GM21447 (cell line): Measurements from ENCODE around the gene ABAT.
"Not testable (repeated sequence)": the region's sequence is repeated elsewhere in the genome, so short reads cannot be mapped to it uniquely, and the experiment has no call there.

Source experiments
- ATAC-seq: cut with Tn5 transposase; IDR thresholded peaks from one replicate; pipeline ENCODE4 v1.9.1; 2021; ENCODE audit not compliant: unreplicated experiment

ABAT gene

DNA sequence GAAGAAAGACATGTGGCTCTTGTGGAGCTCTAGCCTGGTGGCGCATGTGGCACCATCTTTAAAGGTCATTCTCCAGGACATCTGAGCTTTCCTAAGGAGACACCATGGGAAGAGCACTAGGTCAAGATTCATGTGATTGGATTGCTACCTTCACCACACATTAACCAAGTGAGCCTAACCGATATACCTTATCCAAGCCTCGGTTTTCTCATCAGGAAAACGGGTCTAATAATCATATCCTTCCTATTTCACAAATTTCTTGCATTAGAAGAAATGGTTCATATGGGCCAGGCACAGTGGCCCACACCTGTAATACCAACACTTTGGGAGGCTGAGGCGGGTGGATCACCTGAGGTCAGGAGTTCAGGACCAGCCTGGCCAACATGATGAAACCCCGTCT, 64.7 kb downstream of the ABAT start:
- no peak for ATAC-seq

DNA sequence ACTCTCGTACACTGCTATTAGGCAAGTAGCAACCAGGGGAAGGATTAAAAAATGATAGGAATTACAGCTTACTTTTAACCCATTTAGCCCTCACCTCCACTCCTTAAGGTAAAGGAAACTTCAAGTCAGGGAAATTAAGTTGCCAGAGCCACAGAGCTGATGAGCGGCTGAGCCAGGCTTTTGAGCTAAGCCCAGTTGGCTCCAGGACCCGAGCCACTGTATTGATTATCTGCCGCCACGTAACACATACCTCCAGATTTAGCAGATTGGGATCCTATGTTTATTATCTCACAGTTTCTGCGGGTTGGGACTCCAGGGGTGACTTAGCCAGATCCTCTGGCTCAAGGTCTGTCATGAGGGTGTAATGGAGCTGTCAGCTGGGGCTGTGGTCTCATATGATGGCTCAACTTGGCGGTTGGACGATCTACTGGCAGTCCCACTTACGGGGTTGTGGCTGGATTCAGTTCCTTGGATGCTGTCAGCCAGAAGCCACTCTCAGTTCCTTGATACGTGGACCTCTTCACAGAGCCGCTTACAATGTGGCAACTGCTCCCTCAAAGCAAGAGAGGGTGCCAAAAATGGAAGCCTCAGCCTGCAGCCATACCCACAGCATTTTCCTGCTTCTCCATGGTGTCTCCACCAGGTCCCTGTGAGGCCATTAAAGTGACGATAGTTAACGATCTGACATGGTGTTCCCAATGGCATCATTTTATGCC, 65.7 kb downstream of the ABAT start:
- no peak for ATAC-seq

DNA sequence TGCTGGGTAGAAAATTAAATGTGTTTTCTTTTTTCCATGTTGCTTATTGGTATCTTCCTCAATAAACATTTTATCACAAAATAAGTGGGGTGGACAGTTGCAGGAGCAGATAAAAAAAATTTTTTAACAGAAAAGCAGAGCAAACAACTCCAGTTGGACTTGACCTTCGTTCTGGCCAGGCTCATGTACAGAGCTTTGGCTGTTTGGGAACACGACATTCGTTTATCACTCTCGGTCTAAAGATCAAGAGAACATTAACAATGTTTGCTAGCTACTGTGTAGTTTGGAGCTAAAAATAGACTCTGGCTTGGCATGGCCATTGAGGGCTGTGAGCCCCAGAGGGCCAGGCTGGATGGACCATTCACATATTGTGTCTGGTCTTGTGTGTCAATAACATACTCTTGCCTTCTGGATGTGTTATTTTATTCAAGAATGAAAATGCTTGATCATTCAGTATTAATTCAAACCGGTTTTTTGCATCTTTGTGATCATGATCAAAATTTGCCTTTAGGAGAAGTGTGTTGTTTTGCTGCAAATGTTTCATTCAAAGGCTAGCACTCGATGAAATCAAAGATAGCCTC, 66.4 kb downstream of the ABAT start:
- no peak for ATAC-seq

DNA sequence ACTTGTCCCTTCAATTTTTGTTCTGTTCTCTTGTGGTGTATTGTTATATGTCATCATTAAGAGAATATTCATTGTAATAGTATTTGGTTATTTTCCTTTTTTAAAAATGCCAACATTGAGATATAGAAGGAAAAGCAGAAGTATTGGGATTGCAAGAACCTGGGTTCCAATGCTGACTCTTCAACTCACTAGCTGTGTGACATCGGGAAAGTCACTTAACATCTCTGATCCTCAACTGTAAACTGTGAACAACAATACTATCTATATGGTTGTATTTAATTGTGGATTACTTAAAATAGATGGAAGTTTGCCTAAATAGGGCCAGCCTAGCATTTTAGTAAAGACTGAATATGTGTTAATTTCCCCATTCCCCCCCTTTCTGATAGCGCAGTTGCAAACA, 67.2 kb downstream of the ABAT start:
- ATAC-seq, result no peak

DNA sequence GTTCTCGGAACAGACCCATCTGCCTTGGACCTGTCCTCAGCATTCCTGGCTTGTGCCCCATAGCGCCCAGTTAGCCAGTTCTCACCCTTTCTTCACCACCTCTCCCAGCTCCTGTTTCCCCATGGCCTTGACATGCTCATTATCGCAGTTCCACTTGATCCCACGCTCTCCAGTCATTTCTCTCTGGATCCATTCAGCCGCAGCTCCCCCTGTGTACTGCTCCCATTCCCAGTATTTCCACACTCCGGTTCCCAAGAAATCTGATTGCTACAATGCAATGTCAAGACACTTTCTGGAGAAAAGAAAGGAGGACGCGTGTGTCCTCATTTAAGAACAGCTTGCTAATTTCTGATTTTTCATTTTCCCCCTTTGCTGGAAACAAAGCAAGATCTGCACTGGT, 67.7 kb downstream of the ABAT start:
- no peak for ATAC-seq

DNA sequence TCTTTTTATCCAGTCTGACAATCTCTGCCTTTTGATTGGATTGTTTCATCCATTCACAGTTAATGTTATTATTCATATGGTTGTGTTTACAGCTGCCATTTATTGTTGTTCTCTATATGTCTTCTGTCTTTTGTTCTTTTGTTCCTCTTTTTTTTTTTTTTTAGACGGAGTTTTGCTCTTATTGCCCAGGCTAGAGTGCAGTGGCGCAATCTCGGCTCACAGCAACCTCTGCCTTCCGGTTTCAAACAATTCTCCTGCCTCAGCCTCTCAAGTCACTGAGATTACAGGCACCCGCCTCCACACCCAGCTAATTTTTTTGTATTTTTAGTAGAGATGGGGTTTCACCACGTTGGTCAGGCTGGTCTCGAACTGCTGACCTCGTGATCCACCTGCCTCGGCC, 74.5 kb downstream of the ABAT start:
- ATAC-seq, result not testable (repeated sequence)

DNA sequence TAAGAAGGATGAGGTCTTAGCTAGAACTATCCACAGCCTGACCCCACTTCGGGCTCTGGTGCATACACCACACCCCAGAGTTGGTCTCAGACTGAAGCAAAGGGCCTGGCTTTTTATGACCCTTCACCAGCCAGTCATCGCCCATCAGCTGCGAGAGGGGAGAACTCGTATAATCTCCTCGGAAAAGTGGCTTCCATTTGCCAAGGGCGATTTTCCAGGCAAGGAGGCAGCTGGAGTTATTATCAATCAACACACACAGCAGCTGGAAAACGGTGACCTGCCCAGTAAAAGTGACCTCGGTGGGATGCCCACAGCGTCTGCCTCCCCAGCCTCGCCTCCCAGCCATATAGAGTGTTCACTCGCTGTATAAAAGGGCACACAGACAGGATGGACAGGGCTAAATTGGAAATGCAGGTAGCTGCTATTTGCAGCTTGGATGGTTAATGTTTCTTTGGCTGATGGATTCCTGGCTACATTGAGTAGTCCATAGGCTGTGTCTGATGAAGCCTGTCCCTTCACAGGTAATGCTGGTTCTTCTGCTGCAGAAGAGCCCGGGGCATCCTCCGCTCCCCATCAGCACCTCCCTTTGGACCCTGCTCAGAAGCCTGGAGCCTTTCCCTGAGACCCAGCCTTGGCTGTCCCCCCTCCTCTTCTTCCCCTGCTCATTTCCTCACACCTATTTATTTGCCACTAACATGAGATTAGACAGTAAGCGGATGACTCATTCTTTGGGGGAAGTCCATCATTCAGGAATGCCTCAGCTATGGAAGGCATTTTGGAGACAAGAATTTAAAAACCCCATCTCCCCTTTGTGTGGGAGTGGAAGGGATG, 77.3 kb downstream of the ABAT start:
- no peak for ATAC-seq

DNA sequence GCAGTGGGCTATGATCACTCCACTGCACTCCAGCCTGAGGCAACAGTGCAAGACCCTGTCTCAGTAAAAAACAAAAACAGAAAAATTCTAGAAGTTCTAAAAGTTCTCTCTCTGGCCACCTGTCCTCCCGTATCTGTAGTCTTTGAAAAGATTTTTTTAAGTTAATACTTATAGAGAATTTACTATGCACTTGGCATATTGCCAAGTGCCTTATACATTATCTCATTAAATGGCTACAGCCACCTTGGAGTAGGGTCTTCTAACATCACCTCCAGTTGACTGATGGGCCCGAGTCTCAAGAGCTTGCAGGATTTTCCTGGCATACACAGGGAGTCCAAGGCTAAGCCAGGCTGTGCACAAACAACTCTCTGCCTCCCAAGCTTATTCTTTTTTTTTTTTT, 78.3 kb downstream of the ABAT start:
- ATAC-seq, result no peak

DNA sequence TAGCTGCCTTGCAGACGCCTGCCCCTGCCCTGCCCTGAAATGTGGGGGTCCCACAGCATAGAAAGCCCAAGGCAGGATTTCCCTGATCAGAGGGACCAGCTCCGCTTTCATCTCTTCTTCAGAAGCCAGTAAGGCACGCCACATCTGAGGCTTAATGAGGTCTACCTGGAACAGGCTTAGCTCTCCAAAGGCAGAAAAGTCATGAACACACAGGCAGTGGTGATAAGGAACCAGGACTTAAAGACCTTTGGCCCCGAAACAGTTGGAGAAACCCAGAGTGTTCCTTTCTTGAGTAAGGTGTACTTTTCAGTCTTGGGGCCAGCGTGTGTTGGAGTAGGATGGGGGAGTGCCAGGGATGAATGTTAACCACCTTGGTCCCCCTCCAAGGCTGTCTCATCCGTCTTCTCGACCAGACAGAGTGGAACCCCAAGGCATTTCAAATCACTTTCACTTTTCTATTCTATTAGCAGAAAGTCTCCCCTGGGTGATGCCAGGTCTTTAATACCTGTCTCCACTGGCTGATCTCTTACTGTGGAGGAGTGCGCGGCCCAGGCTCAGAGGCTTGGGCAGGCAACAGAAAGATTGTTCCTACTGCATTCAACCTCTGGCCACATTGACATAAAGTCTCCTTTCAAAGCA, 79.1 kb downstream of the ABAT start:
- ATAC-seq, result no peak

DNA sequence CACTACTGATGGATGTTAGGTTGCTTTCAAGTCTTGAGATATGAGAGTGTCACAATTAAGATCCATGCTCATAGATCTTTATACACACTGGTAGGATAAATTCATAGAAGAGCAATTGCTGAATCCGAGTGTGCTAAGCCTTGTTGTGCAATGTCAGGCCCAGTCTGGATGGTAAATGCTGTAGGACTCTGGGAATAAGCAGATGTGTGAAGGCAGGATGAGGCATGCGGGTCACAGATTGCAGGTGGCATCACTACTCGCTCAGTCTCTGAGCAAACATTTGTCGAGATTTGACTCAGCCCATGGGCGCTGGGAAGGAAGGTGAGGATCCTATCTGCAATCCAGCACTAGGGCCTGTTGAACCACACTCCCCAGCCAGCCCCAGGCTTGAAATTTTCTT, 82.3 kb downstream of the ABAT start:
- ATAC-seq, result no peak

DNA sequence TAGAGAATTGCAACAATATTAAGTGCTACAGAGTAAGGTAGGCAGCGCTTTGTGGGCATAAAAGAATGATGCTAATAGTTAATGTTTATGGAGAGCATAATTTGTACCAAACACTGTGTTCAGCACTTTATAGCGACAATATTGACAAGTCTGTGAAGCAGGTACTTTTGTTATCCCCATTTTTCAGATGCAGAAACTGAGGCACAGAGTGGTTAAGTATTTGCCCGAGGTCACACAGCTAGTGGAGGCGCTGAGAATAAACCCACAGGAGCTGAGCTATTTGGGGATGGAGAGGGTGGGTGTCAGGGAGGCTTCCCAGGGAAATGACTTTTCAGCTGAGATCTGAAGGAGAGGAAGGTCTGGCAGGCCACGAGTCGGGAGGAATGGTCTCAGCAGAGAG, 83.6 kb downstream of the ABAT start:
- no peak for ATAC-seq

DNA sequence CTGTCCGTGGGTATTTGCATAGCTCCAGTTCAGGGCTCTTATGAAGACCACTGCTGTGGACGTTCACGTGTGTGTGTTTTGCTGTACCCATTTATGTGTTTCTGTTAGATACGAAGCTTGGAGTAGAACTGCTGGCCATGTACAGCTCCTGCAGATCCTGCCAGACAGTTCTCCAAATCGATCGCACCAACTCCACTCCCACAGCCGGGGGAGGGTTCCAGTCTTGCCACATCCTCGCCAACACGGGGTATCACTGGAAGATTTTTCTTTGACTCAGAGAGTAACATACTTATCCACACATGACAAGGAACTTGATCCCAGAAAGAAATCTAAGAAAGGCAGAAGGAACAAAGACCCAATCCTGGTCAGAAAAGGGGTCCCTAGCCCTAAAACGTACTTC, 85.6 kb downstream of the ABAT start:
- ATAC-seq, result no peak

DNA sequence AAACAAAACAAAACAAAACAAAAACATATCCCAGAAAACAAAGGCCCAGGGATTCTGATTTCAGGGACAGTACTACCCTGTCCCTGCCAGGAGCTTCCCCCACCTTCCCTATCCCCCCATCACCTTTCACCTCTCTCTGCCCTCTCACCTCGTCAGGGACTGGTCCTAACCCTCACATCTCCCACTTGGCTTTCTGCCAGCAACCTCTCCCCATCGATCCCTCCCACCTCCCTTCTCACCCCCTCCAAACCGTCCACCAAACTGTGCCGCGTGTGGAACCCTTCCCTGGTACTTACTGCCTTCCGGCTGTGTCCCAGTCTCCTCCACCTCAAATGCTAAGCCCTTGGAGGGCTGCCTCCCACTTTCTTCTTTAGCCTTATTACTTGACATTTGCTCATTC, 86.7 kb downstream of the ABAT start:
- no peak for ATAC-seq

DNA sequence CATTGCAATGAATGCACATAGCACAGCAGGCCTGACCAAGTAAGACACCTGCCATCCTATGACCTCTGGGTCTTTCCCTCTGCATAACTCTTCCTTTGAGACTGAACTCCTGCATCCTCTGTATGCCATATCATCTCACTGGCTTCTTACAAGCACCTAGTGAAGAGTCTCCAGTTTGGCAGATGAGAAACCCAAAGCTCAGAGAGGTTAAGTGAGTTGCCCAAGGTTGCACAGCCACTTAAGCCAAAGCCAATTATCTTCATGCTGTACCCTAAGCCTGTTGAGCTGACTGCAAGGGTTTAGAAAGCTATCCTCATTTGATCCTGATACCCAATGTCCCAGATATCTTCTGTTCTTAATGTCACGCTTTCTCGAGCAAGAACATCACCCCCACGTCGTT, 87.8 kb downstream of the ABAT start:
- no peak for ATAC-seq

DNA sequence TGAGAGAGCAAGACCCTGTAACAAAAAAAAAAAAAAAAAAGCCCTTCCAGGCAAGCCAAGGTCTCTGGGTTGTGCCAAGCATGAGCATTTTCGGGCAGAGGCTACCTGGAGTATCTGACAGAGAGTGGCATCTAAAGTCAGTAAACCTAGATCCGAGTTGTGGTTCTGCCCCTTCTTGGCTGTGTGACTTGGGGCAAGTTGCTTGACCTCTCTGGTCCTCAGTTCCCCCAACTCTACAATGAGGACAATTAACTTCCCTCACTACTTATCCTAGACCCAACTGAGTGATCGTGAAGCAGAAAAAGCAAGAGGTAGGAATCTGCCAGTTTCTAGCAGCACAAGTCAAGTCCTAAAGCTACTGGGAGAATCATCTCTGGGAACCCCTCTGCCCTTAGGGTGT, 88.7 kb downstream of the ABAT start:
- no peak for ATAC-seq

DNA sequence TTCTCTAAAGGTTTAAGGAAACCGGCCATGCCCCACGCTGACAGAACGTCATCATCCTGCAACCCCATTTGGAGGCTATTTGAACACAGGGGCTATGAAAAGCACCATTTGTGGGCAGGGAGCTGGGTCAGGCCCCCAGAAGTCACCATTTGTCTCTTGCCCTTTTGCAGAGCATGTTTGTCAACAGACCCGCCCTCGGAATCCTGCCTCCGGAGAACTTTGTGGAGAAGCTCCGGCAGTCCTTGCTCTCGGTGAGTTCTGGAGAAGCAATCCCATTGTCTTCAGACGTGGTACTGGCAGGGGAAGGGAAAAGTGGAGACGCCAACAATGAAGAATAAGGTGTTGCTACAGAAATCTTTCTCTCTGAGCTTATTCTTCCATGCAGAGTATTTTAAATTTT, 89.5 kb downstream of the ABAT start:
- ATAC-seq, result no peak

DNA sequence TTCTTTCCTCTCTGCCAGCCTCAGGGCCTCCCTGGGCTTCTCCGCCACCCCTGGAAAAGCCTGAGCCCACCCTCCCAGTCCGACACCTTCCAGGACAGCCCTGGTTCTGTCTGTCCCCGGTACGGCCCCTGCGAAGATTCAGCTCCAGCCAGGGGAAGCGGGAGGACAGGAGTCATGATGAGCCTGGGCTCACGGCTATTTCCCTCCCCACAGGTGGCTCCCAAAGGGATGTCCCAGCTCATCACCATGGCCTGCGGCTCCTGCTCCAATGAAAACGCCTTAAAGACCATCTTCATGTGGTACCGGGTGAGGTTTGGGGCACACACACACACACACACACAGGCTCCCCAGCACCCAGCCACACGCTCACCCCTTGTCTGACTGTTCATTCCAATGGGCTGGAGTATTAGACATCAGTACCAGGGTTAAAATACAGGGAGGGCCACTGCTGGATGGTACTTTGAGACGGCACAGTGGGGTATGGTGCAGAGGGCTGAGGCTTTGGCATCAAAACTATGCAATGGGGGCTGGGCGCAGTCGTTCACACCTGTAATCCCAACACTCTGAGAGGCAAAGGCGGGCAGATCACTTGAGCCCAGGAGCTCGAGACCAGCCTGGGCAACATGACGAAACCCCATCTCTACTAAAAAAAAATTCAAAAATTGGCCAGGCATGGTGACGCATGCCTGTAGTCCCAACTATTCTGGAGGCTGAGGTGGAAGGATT, 90.3 kb downstream of the ABAT start:
- ATAC-seq, result no peak

DNA sequence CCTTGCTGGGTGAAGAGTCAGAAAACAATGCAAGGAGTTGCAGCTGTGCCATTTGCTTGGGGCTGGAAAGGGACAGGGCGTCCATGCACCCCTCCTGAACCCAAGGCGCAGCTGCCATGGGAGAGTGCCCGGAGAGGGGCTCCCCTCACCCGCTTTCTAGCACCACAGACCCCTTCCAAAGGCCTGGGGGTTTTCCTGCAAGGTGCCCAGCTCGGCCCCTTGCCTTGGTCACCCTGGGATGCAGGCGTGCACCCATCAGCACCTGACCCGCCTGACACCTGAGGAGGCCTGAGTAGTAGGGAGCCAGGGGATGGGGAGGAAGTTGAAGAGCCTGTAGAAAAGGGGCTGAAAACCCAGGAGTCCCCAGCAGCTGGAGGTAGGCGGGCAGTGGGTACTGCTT, 92.8 kb downstream of the ABAT start:
- no peak for ATAC-seq

DNA sequence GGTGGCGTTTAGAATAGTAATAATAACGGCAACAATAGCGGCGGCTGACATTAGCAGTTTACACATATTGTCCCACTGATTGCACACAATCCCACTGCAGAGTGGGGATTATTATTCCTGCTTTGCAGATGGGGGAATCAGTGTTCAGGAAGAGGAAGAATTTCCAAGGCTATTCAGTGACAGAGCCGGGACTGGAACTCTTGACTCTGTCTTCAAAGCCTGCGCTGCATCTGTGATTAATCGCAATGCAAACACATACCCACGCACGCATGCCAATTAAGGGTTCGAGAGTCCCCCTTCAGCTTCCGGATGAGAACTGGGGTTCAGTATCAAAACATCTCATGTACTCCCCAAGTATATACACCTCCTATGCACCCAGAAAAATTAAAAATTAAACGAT, 93.9 kb downstream of the ABAT start:
- no peak for ATAC-seq

DNA sequence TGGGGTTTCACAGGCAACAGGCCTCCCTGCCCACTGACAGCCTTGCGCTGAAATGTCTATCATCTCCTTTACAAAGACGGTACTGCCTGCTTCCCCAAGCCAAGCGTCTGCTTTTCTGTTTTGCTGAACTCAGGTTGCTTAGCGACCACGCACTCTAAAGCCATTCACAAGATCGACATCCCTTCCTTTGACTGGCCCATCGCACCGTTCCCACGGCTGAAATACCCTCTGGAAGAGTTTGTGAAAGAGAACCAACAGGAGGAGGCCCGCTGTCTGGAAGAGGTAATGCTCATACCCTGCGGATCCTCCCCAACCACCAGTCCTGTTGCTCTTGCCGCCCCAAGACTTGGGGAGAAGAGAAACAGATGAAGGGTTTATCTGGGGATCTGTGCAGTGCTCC, 94.3 kb downstream of the ABAT start:
- ATAC-seq, result no peak

DNA sequence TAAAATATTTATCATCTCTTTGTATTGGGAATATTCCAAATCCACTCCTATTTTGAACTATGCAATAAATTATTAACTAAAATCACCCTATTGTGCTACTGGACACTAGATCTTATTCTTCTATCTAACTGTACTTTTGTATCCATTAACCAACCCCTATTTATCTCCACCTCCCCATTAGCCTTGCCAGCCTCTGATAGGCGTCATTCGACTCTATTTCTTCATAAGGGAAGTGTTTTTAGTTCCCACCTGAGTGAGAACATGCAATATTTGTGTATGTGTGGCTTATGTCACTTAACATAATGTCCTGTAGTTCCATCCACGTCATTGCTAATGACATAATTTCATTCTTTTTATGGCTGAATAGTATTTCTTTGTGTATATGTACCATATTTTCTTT, 99.1 kb downstream of the ABAT start:
- no peak for ATAC-seq
